ENCODE results near the gene ZNF518A. TPM values are rescaled to one million over a fixed set of nuclear protein-coding genes. Genes with fewer than 3 reads are reported as not detected.

The ZNF518A gene
- 15.2 TPM for polyA plus RNA-seq (2013, experiment 1 of 2)
- 15.2 TPM for polyA plus RNA-seq (2013, experiment 2 of 2)

DNA sequence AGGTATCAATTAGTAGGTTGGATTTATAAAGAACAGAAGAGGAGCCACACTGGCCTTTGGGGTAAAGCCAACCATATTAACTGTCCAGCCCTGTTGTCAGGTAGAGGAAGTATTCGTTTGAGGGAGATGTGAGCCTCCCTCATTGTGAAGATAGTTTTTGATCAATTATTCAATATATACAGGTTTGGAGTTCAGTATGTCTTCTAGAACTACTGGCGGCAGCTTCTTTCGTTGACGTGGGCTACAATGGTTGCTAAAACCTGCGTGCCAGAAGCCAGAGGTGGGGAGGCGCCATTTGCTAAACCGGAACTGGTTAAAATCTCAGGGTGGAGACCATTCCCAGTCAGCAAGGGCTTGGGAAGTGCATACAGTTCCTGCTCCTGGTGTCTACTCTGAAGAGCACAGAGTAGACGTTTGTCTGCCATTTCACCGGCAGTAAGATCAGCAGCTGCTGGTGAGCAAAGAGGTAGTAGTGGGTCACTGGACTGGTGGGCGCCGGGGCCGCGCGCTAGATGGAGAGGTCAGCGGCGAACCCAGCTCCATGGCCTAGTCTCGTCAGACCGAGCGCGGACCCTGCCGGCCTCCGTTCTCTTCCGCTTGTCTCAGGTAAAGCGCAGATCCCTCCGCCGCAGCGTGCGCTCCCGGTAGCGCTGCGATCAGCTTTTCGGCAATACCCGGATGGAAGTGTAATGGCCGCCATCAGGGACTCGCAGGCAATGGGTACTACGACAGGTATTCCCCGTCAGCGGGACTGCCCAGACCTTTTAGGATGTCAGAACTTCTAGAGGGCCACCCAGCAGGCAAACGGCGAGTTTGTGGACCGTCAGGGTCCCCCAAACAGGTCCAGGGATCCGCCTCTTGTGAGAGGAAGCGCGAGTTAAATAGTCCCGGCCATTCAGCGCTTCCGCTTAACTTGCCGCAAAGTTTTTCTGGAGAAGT lies at the start of gene ZNF518A:
Gene ZNF518A, plus strand, starts transcription at position 911 of the 939 bp plus-strand sequence. CDS start 26,026 bp downstream, outside the sequence.
- peak within 1 kb of the TSS; percentile 93 for H3K4ac ChIP-seq (ENCODE audit: low read depth, low read length)
- DNase-seq: peak; percentile 99
- H4K5ac ChIP-seq (ENCODE audit: low read length): peak within 1 kb of the TSS; percentile 92
- no peak within 1 kb of the TSS for H3K23ac ChIP-seq (ENCODE audit: low read length)
- WGBS (ENCODE audit: extremely low coverage, insufficient coverage, low lambda C conversion rate): no CpG with 5 or more reads among the region's 48 CpGs
- H2BK5ac ChIP-seq (ENCODE audit: low read length): peak within 1 kb of the TSS; percentile 98
- H3K27ac ChIP-seq (ENCODE audit: low read depth, low read length): peak within 1 kb of the TSS; percentile 95
- H3K36me3 ChIP-seq (ENCODE audit: control insufficient read depth, insufficient read depth, low read length): no peaks in the 10 kb centered on the region
- peak within 1 kb of the TSS; percentile 96 for H3K56ac ChIP-seq (ENCODE audit: low read length)
- H3K4me1 ChIP-seq (ENCODE audit: control insufficient read depth, low read depth, low read length): peaks cover 2% of the 10 kb centered on the region
- H3K4me2 ChIP-seq (ENCODE audit: low read length): peak within 1 kb of the TSS; percentile 48
- no peak within 1 kb of the TSS for H2BK15ac ChIP-seq (replicated peaks; ENCODE audit: low read depth)
- peak within 1 kb of the TSS; percentile 90 for H3K9ac ChIP-seq (ENCODE audit: low read length)
- peak within 1 kb of the TSS; percentile 43 for H4K8ac ChIP-seq (ENCODE audit: low read depth, low read length)
- peak within 1 kb of the TSS; percentile 63 for H2BK120ac ChIP-seq (ENCODE audit: low read depth, low read length)
- no peaks in the 10 kb centered on the region for H3K27me3 ChIP-seq (ENCODE audit: insufficient read depth, low read length, poor library complexity)
- H3K79me2 ChIP-seq (ENCODE audit: control insufficient read depth, insufficient read depth, low read length): no peaks in the 10 kb centered on the region
- no peaks in the 10 kb centered on the region for H3K79me1 ChIP-seq (ENCODE audit: low read length)
- no peak within 1 kb of the TSS for H2AK5ac ChIP-seq (ENCODE audit: low read length)
- H3K4me3 ChIP-seq (ENCODE audit: low read length): peak within 1 kb of the TSS; percentile 85
- H3K18ac ChIP-seq (ENCODE audit: low read length): peak within 1 kb of the TSS; percentile 88

GRCh38 chr10:96082153-96082552 lies 47.9 kb upstream of the ZNF518A start:
- Histone ChIP-seq H3K18ac (ENCODE audit: low read length) (no peak overlapping the region), H3K79me2 (ENCODE audit: control insufficient read depth, insufficient read depth, low read length) (no peaks in the 10 kb centered on the region), H3K4me3 (ENCODE audit: low read length) (no peak overlapping the region), H3K4me2 (ENCODE audit: low read length) (no peak overlapping the region), H2BK15ac (replicated peaks; ENCODE audit: low read depth) (no peak overlapping the region), H4K5ac (ENCODE audit: low read length) (no peak overlapping the region), H3K36me3 (ENCODE audit: control insufficient read depth, insufficient read depth, low read length) (no peaks in the 10 kb centered on the region), H3K4ac (ENCODE audit: low read depth, low read length) (no peak overlapping the region), H3K79me1 (ENCODE audit: low read length) (no peaks in the 10 kb centered on the region), H3K4me1 (ENCODE audit: control insufficient read depth, low read depth, low read length) (no peaks in the 10 kb centered on the region), H3K27ac (ENCODE audit: low read depth, low read length) (no peak overlapping the region), H2BK120ac (ENCODE audit: low read depth, low read length) (no peak overlapping the region), H3K56ac (ENCODE audit: low read length) (no peak overlapping the region), H3K27me3 (ENCODE audit: insufficient read depth, low read length, poor library complexity) (no peaks in the 10 kb centered on the region), H4K8ac (ENCODE audit: low read depth, low read length) (no peak overlapping the region), H2BK5ac (ENCODE audit: low read length) (no peak overlapping the region), H3K9ac (ENCODE audit: low read length) (no peak overlapping the region), H2AK5ac (ENCODE audit: low read length) (no peak overlapping the region), H3K23ac (ENCODE audit: low read length) (no peak overlapping the region)
- WGBS (ENCODE audit: extremely low coverage, insufficient coverage, low lambda C conversion rate): no CpG with 5 or more reads among the region's 2 CpGs
- no peak for DNase-seq

- no peak overlapping the region for H3K18ac ChIP-seq (ENCODE audit: low read length)
- H2BK15ac ChIP-seq (replicated peaks; ENCODE audit: low read depth): no peak overlapping the region
- H3K23ac ChIP-seq (ENCODE audit: low read length): no peak overlapping the region
- H3K79me2 ChIP-seq (ENCODE audit: control insufficient read depth, insufficient read depth, low read length): no peaks in the 10 kb centered on the region
- H3K4ac ChIP-seq (ENCODE audit: low read depth, low read length): no peak overlapping the region
- no peak overlapping the region for H2BK120ac ChIP-seq (ENCODE audit: low read depth, low read length)
- H4K8ac ChIP-seq (ENCODE audit: low read depth, low read length): no peak overlapping the region
- DNase-seq: no peak
- no CpG with 5 or more reads among the region's 1 CpG for WGBS (ENCODE audit: extremely low coverage, insufficient coverage, low lambda C conversion rate)
- H4K5ac ChIP-seq (ENCODE audit: low read length): no peak overlapping the region
- H3K4me2 ChIP-seq (ENCODE audit: low read length): no peak overlapping the region
- H3K27me3 ChIP-seq (ENCODE audit: insufficient read depth, low read length, poor library complexity): no peaks in the 10 kb centered on the region
- no peaks in the 10 kb centered on the region for H3K36me3 ChIP-seq (ENCODE audit: control insufficient read depth, insufficient read depth, low read length)
- no peak overlapping the region for H3K56ac ChIP-seq (ENCODE audit: low read length)
- no peaks in the 10 kb centered on the region for H3K79me1 ChIP-seq (ENCODE audit: low read length)
- no peak overlapping the region for H2BK5ac ChIP-seq (ENCODE audit: low read length)
- no peak overlapping the region for H2AK5ac ChIP-seq (ENCODE audit: low read length)
- no peak overlapping the region for H3K4me3 ChIP-seq (ENCODE audit: low read length)
- H3K9ac ChIP-seq (ENCODE audit: low read length): no peak overlapping the region
- H3K27ac ChIP-seq (ENCODE audit: low read depth, low read length): no peak overlapping the region
- no peaks in the 10 kb centered on the region for H3K4me1 ChIP-seq (ENCODE audit: control insufficient read depth, low read depth, low read length)
Measured at GRCh38 chr10:96082748-96083147, 47.3 kb upstream of the ZNF518A start.

DNA sequence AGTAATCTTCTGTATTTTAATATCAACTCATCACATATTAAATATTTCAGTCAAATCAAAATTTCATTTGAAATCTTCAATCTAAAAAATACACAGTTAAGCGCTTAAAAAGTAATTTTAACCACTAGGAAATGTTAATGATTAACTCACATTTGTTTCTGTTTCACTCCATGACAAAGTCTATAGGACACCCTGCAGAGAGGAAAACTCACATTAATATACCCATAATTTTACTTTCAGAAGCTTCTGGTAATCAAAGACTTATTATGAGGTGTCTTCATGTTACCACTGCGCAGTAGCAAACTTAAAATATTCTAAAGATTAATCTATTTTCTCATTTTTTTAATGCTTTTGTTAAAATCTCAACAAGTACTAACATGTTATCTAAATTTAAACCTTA lies 41.0 kb upstream of the ZNF518A start:
- no peak overlapping the region for H4K5ac ChIP-seq (ENCODE audit: low read length)
- H3K4me1 ChIP-seq (ENCODE audit: control insufficient read depth, low read depth, low read length): no peaks in the 10 kb centered on the region
- H3K4ac ChIP-seq (ENCODE audit: low read depth, low read length): no peak overlapping the region
- H3K79me2 ChIP-seq (ENCODE audit: control insufficient read depth, insufficient read depth, low read length): no peaks in the 10 kb centered on the region
- no peaks in the 10 kb centered on the region for H3K79me1 ChIP-seq (ENCODE audit: low read length)
- H3K27ac ChIP-seq (ENCODE audit: low read depth, low read length): no peak overlapping the region
- H3K23ac ChIP-seq (ENCODE audit: low read length): no peak overlapping the region
- H3K4me2 ChIP-seq (ENCODE audit: low read length): no peak overlapping the region
- H3K4me3 ChIP-seq (ENCODE audit: low read length): no peak overlapping the region
- no peak overlapping the region for H4K8ac ChIP-seq (ENCODE audit: low read depth, low read length)
- H2BK15ac ChIP-seq (replicated peaks; ENCODE audit: low read depth): no peak overlapping the region
- H3K27me3 ChIP-seq (ENCODE audit: insufficient read depth, low read length, poor library complexity): no peaks in the 10 kb centered on the region
- no peaks in the 10 kb centered on the region for H3K36me3 ChIP-seq (ENCODE audit: control insufficient read depth, insufficient read depth, low read length)
- no peak overlapping the region for H2BK5ac ChIP-seq (ENCODE audit: low read length)
- no peak overlapping the region for H2AK5ac ChIP-seq (ENCODE audit: low read length)
- no peak overlapping the region for H2BK120ac ChIP-seq (ENCODE audit: low read depth, low read length)
- no peak overlapping the region for H3K56ac ChIP-seq (ENCODE audit: low read length)
- H3K18ac ChIP-seq (ENCODE audit: low read length): no peak overlapping the region
- H3K9ac ChIP-seq (ENCODE audit: low read length): no peak overlapping the region
- WGBS (ENCODE audit: extremely low coverage, insufficient coverage, low lambda C conversion rate): 100% methylated on average over 1 of the region's 2 CpGs
- DNase-seq: no peak

DNA sequence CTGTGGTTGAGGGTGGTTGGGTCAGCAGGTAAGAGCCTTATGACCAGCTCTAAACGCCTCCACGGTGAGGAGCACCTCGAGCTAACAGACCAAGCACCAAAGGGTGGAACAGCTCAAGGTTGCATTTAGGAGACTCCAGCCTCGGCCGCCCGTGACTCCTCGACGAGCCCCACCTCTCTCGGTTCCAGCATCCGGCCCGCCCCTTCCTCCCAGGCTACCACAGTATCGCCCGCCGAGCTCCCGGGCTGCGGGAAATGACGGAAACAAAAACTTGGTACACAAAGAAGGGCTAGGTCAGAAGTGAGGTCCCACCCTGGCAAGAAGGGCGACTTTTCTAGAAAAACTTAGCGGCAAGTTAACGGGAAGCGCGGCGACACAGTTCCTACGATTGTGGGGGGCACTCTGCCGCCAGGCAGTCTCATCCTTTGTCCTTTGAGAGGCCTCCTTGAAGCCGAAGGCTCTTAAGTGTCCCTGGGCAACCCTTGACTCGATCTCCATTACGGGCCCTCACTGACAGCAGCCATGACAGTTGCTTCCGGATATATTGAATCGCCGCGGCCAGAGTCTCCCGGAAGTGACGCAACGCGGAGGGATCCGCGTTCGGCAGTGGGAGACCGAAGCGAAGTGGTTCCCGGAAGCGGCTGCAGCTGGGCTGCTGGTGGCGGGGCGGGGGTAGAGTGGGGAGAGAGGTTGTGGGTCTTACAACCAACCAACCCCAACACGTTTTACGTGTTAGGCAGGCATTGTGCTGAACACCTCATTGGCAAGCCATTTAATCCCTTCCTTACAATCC lies 40.2 kb upstream of the ZNF518A start:
- Histone ChIP-seq H3K4me1 (ENCODE audit: control insufficient read depth, low read depth, low read length) (no peaks in the 10 kb centered on the region), H3K27ac (ENCODE audit: low read depth, low read length) (no peak overlapping the region), H3K56ac (ENCODE audit: low read length) (peak overlapping the region; percentile 51), H3K23ac (ENCODE audit: low read length) (no peak overlapping the region), H3K18ac (ENCODE audit: low read length) (no peak overlapping the region), H3K4me3 (ENCODE audit: low read length) (peak overlapping the region; percentile 27), H2BK5ac (ENCODE audit: low read length) (no peak overlapping the region), H3K27me3 (ENCODE audit: insufficient read depth, low read length, poor library complexity) (no peaks in the 10 kb centered on the region), H3K79me1 (ENCODE audit: low read length) (no peaks in the 10 kb centered on the region), H3K79me2 (ENCODE audit: control insufficient read depth, insufficient read depth, low read length) (no peaks in the 10 kb centered on the region), H3K36me3 (ENCODE audit: control insufficient read depth, insufficient read depth, low read length) (no peaks in the 10 kb centered on the region), H3K4ac (ENCODE audit: low read depth, low read length) (no peak overlapping the region), H4K5ac (ENCODE audit: low read length) (no peak overlapping the region), H4K8ac (ENCODE audit: low read depth, low read length) (no peak overlapping the region), H3K4me2 (ENCODE audit: low read length) (no peak overlapping the region), H3K9ac (ENCODE audit: low read length) (peak overlapping the region; percentile 42), H2BK120ac (ENCODE audit: low read depth, low read length) (no peak overlapping the region), H2AK5ac (ENCODE audit: low read length) (no peak overlapping the region), H2BK15ac (replicated peaks; ENCODE audit: low read depth) (no peak overlapping the region)
- peak; percentile 85 for DNase-seq
- no CpG with 5 or more reads among the region's 47 CpGs for WGBS (ENCODE audit: extremely low coverage, insufficient coverage, low lambda C conversion rate)

Measured in mesendoderm (in vitro differentiated cells).